Measurements from ENCODE around the gene KLK5. TPM values are rescaled to one million over a fixed set of nuclear protein-coding genes. Genes with fewer than 3 reads are reported as not detected.
A peak's percentile ranks its signal among the peaks of the same experiment; 100 is the strongest.

The KLK5 gene
- total RNA-seq, 1 experiment from 2014 or later, result 454 TPM

DNA sequence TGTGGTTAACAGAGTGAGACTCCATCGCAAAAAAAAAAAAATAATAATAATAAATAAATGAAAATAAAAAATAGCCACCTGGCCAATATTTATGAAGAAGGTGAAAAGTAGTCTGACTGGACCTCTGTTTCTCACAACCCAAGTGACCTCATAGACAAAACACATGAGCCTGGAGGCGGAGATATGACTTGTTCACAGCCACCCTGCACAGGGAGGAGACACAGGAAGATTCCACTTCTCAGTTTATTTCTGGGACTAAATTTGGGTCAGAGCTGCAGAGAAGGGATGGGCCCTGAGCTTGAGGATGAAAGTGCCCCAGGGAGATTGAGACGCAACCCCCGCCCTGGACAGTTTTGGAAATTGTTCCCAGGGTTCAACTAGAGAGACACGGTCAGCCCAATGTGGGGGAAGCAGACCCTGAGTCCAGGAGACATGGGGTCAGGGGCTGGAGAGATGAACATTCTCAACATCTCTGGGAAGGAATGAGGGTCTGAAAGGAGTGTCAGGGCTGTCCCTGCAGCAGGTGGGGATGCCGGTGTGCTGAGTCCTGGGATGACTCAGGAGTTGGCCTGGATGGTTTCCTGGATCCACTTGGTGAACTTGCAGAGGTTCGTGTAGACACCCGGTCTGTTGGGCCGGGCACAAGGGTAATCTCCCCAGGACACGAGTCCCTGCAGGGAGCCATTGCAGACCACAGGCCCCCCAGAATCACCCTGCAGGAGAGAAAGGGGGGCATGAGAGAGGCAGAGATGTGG lies 9.6 kb downstream of the KLK5 start:
- Histone ChIP-seq H3K9me3 (peaks cover 5% of the 10 kb centered on the region), H3K36me3 (peaks cover 20% of the 10 kb centered on the region), H3K4me3 (no peak overlapping the region), H3K27me3 (peaks cover 3% of the 10 kb centered on the region; the same call in 1 of the 2 replicates)
- DNase-seq, result peak; percentile 69

GRCh38 chr19:50939596-50939995 lies 13.2 kb downstream of the KLK5 start:
- DNase-seq, result no peak
- H3K9me3 ChIP-seq, result peaks cover 5% of the 10 kb centered on the region

DNA sequence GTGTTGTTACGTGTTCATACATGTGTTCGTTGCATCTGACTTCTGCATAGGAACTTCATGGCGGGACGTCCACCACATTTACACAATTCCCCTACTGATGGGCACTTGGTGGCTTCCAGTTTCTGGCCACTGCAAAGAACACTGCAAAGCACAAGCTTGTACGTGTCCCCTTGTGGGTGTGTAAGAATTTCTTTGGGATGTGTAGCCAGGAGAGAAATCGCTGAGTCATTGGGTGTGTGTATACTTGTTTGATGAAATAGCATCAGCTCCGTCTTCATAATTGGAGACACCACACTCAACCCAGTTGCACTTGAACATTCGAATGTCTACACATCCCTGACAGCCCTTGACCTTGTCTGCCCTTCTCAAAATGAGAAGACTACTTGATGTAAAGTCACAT lies 19.2 kb downstream of the KLK5 start:
- H3K36me3 ChIP-seq, result no peaks in the 10 kb centered on the region
- H3K27me3 ChIP-seq, result no peaks in the 10 kb centered on the region
- peak; percentile 48 for DNase-seq
- H3K9me3 ChIP-seq, result peaks cover 2% of the 10 kb centered on the region; the same call in 1 of the 2 replicates
- H3K4me3 ChIP-seq, result no peak overlapping the region

More at GRCh38 chr19:50939596-50939995, 13.2 kb downstream of the KLK5 start:
- no peak overlapping the region for H3K4me3 ChIP-seq
- H3K36me3 ChIP-seq, result peaks cover 10% of the 10 kb centered on the region
- no peaks in the 10 kb centered on the region for H3K27me3 ChIP-seq

GRCh38 chr19:50932690-50933083 lies 20.2 kb downstream of the KLK5 start:
- Histone ChIP-seq H3K9me3 (peaks cover 2% of the 10 kb centered on the region; the same call in 1 of the 2 replicates), H3K36me3 (no peaks in the 10 kb centered on the region), H3K4me3 (no peak overlapping the region), H3K27me3 (no peaks in the 10 kb centered on the region)
- DNase-seq, result no peak

DNA sequence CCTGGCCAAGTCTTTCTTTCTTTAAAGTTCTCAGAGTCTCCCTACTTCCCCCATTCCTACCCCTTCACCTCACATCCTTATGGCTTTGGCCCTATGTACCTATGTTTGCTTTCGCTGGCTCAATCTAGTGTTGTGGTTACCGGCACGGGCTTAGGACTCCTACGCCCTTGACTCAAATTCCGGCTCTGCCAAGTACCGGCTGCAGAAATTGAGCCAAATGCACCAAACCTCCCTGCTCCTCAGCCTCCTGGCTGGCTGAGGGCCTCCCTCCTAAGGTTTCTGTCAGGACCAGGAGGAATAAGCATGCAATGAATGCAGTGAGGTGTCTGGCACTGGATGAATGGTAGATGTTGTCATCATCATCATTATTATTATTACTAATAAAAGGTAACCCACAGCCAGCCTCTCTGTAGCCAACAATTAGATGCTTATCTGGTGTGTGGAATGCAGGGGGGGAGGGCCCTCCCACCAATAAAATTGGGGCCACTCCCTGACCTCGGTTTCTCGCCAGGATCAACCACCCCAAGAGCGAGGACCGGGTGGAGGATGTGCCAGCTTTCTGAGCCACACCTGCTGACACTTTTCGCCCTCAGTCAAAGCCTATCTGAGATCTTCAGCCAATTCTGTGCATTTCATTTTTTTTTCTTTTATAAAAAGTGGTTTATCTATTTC lies 20.7 kb downstream of the KLK5 start:
- Histone ChIP-seq H3K9me3 (peaks cover 2% of the 10 kb centered on the region; the same call in 1 of the 2 replicates), H3K27me3 (no peaks in the 10 kb centered on the region), H3K4me3 (no peak overlapping the region), H3K36me3 (no peaks in the 10 kb centered on the region)
- peak; percentile 97 for DNase-seq

DNA sequence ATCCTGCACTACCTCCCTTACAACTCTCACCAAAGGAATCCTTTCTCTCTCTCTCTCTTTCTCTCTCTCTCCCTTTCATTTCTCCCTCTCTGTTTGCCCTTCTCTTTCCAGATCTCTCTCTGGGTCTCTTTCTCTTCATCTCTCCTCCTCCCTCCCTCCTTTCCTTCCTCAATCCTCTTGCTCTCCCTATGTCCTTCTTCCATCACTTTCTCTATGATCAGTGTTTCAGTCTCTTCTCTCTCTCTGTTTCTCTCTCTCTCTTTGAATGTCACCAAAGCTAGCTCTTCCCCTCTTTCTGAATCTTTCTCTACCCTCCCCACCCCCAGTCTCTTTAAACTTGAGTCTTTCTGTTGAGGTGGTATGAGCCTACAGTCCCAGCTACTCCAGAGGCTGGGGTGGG lies 21.8 kb downstream of the KLK5 start:
- no peaks in the 10 kb centered on the region for H3K27me3 ChIP-seq
- no peaks in the 10 kb centered on the region for H3K36me3 ChIP-seq
- H3K4me3 ChIP-seq, result no peak overlapping the region
- no peak for DNase-seq
- peaks cover 2% of the 10 kb centered on the region; the same call in 1 of the 2 replicates for H3K9me3 ChIP-seq

DNA sequence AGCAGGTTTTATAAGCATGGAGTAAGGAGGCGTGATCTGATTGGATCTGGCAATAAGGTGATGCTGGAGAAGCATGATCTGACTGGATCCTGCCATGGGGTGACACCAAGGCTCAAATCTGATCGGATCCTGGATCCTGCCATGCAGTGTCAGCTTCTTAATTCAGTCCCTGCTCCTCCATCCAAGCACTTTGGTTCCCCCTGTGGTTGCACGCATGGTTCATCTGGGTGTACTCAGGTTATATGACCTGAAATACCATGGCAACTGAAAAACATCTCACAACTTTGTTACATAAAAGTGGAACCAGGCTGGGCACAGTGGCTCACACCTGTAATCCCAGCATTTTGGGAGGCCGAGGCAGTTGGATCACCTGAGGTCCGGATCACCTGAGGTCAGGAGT lies 24.0 kb downstream of the KLK5 start:
- no peaks in the 10 kb centered on the region; the same call in 1 of the 2 replicates for H3K27me3 ChIP-seq
- H3K9me3 ChIP-seq, result peaks cover 2% of the 10 kb centered on the region; the same call in 1 of the 2 replicates
- no peaks in the 10 kb centered on the region for H3K36me3 ChIP-seq
- DNase-seq, result no peak
- no peak overlapping the region for H3K4me3 ChIP-seq

DNA sequence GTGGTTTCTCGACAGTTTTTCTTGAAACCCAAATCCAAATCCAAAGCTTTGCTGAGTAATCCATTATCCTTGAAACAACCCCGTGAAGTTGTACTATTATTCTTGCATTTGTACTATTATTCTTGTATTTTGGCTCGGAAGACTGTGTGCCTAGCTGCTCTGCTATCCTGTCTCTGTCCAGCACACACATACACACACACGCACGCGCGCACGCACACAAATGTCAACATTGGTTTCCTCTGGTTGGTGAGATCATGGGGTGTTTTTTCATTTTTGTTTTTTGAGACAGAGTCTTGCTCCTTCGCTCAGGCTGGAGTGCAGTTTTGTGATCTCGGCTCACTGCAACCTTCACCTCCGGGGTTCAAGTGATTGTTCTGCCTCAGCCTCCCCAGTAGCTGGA lies 26.7 kb downstream of the KLK5 start:
- Histone ChIP-seq H3K27me3 (peaks cover 10% of the 10 kb centered on the region), H3K9me3 (peaks cover 2% of the 10 kb centered on the region; the same call in 1 of the 2 replicates), H3K4me3 (no peak overlapping the region), H3K36me3 (no peaks in the 10 kb centered on the region)
- DNase-seq, result no peak

DNA sequence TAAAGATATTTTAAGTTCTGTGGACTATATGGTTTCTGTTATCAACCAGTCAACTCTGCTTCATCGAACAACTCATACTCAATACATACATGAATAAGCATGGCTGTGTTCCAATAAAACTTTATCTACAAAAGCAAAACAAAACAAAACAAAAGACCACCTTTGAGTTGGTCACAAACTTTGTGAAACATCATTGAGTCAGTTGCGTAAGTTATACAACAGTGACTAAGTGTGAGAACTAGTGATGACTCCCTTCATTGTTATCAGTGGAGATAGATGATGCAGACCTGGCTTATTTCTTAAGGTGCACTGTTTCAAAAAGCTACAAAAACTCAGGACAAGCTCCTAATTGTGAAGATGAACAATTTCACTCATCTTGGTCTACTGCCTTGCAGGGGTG lies 27.1 kb downstream of the KLK5 start:
- Histone ChIP-seq H3K27me3 (peaks cover 12% of the 10 kb centered on the region), H3K9me3 (peaks cover 2% of the 10 kb centered on the region; the same call in 1 of the 2 replicates), H3K36me3 (no peaks in the 10 kb centered on the region), H3K4me3 (no peak overlapping the region)
- DNase-seq, result no peak

DNA sequence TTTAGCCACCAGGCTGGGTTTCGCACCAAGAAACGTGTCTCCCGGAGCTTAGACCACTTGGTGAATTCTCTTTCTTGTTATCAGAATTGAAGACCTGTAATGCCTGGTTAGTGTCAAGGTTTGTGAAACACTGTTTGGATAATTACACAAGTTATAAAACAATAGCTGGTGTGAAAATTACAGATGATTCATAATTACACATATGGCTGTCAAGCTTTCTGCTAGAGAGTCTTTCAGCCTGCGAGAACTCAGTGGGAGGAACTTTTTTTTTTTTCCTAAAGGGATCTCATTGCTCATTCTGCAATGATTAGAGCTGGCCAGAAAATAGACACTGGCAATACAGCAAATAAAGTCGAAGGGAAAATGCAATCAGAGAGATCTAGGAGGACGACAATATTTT lies 28.3 kb downstream of the KLK5 start:
- H3K9me3 ChIP-seq, result peaks cover 1% of the 10 kb centered on the region; the same call in 1 of the 2 replicates
- peaks cover 24% of the 10 kb centered on the region for H3K27me3 ChIP-seq
- no peaks in the 10 kb centered on the region for H3K36me3 ChIP-seq
- no peak overlapping the region for H3K4me3 ChIP-seq
- no peak for DNase-seq

DNA sequence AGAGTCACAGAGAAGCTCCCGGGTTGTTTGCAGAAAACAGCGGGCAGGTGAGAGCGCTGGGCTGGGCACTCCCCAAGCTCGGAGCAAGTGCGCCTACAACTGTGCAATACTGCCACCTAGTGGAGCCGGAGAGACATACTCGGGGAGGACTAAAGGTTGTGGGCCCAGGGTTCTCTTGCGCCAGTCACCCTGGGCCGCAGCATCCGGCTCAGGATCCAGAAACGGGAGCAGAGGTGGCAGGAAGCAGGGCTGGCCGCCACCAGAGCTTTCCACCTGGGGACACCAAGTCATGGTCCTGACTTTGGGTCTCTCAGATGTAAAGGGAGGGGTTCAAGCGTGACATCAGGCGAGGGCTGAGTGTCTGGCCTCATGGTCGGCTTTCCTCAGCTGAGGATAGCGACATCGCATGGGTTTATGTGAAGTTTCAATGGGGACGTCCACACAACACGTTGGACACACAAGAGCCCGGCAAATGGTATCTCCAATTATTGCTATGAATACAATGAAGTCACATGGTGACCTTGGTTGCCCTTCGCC lies 30.5 kb downstream of the KLK5 start:
- Histone ChIP-seq H3K9me3 (no peaks in the 10 kb centered on the region), H3K27me3 (peaks cover 42% of the 10 kb centered on the region), H3K36me3 (no peaks in the 10 kb centered on the region), H3K4me3 (no peak overlapping the region)
- DNase-seq, result peak; percentile 72

- peaks cover 49% of the 10 kb centered on the region for H3K27me3 ChIP-seq
- no peak overlapping the region for H3K4me3 ChIP-seq
- no peak for DNase-seq
- H3K9me3 ChIP-seq, result no peaks in the 10 kb centered on the region
- H3K36me3 ChIP-seq, result no peaks in the 10 kb centered on the region
Measured at GRCh38 chr19:50921426-50922316, 31.2 kb downstream of the KLK5 start.

DNA sequence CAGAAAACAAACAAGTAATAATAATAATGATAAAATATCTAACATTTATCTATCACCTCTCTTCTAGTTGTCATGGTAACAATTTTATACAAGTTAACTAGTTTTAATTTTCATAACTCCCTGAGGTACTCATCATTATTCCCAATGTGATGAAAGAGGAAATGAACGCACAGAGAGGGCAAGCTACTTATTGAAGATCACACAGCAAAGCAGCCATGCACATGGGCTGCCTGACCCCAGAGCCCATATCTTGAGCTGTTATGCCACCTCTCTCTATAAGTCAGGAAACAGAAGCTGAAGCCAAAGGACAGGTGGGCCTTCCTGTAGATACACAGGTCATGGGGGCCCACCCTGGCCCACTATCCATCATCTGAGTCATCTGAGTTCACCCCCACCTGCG lies 36.8 kb downstream of the KLK5 start:
- peaks cover 81% of the 10 kb centered on the region for H3K27me3 ChIP-seq
- DNase-seq, result no peak
- H3K4me3 ChIP-seq, result no peak overlapping the region
- no peaks in the 10 kb centered on the region for H3K9me3 ChIP-seq
- no peaks in the 10 kb centered on the region for H3K36me3 ChIP-seq

GRCh38 chr19:50912727-50913716 lies 39.8 kb downstream of the KLK5 start:
- no peak for DNase-seq
- Histone ChIP-seq H3K27me3 (peaks cover 82% of the 10 kb centered on the region), H3K36me3 (no peaks in the 10 kb centered on the region), H3K4me3 (no peak overlapping the region), H3K9me3 (no peaks in the 10 kb centered on the region)

- Histone ChIP-seq H3K4me3 (no peak overlapping the region), H3K36me3 (no peaks in the 10 kb centered on the region), H3K9me3 (no peaks in the 10 kb centered on the region), H3K27me3 (peaks cover 82% of the 10 kb centered on the region)
- no peak for DNase-seq
Measured at GRCh38 chr19:50912102-50912599, 40.7 kb downstream of the KLK5 start.

Data from MG63 (cell line).